ENCODE measurements around the gene TBC1D8B. TPM values are rescaled to one million over a fixed set of nuclear protein-coding genes. Genes with fewer than 3 reads are reported as not detected.

TBC1D8B gene
- total and polyA plus RNA-seq, 2 of the 8 experiments (the other 6 are each of a cell fraction or from before 2014, with no cell fraction given), result 0.91 to 8.4 TPM

GRCh38 chrX:106901341-106901740, 98.9 kb downstream of the TBC1D8B start (continued):
- TF ChIP-seq CHD7 (IDR thresholded peaks at IDR 0.05; ENCODE audit: insufficient replicate concordance, low read length), result no peak
- no peak for TF ChIP-seq SRF (IDR thresholded peaks at IDR 0.05; ENCODE audit: low read depth, low read length)
- no peak for TF ChIP-seq POLR2AphosphoS5 (IDR thresholded peaks at IDR 0.05; ENCODE audit: low read depth, low read length)
- no peak for TF ChIP-seq TAF7 (optimal IDR thresholded peaks at IDR 0.05; ENCODE audit: borderline replicate concordance, low read depth, low read length)
- TF ChIP-seq GABPA (IDR thresholded peaks at IDR 0.05; ENCODE audit: borderline replicate concordance, insufficient read depth, low read length), result no peak
- no peak for TF ChIP-seq JUN (IDR thresholded peaks at IDR 0.05; ENCODE audit: low read depth, low read length)
- TF ChIP-seq SUZ12 (IDR thresholded peaks at IDR 0.05; ENCODE audit: low read length), result no peak
- no peak for TF ChIP-seq YY1 (IDR thresholded peaks at IDR 0.05; ENCODE audit: low read depth, low read length)
- no peak for TF ChIP-seq NRF1 (IDR thresholded peaks at IDR 0.05; ENCODE audit: low read depth, low read length)
- TF ChIP-seq USF2 (IDR thresholded peaks at IDR 0.05; ENCODE audit: low read length), result no peak
- TF ChIP-seq NANOG (IDR thresholded peaks at IDR 0.05; ENCODE audit: insufficient read depth, low read depth, low read length, poor library complexity, severe bottlenecking), result no peak

All from H1 (cell line).